ENCODE results near the gene FIGNL1.
"Not testable (repeated sequence)": the region's sequence is repeated elsewhere in the genome, so short reads cannot be mapped to it uniquely, and the experiment has no call there.

FIGNL1 gene

GRCh38 chr7:50471970-50472369 is 21.8 kb upstream of the FIGNL1 start:
- no peak for DNase-seq (ENCODE audit: low spot score)

- no peak for DNase-seq (ENCODE audit: low spot score)
These were observed 20.4 kb upstream of the FIGNL1 start for GRCh38 chr7:50470250-50471163.

DNA sequence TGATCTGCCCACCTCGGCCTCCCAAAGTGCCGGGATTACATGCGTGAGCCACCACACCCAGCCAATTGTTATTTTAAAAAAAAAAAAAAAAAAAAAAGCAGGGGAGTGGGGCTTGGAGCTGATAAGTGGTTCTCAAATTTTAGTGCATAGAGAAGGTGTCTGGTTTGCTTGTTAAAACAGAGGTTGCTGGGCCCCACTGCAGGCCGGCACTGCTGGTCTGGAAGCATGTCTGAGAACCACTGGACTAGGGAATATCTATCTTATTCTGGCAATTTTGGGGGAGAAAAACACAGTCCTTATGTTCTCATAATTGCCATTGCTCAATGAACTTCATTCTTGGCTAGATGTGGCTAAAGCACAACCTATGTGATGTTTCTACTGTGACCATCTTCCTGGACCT is 19.0 kb upstream of the FIGNL1 start:
- DNase-seq (ENCODE audit: low spot score): no peak

DNA sequence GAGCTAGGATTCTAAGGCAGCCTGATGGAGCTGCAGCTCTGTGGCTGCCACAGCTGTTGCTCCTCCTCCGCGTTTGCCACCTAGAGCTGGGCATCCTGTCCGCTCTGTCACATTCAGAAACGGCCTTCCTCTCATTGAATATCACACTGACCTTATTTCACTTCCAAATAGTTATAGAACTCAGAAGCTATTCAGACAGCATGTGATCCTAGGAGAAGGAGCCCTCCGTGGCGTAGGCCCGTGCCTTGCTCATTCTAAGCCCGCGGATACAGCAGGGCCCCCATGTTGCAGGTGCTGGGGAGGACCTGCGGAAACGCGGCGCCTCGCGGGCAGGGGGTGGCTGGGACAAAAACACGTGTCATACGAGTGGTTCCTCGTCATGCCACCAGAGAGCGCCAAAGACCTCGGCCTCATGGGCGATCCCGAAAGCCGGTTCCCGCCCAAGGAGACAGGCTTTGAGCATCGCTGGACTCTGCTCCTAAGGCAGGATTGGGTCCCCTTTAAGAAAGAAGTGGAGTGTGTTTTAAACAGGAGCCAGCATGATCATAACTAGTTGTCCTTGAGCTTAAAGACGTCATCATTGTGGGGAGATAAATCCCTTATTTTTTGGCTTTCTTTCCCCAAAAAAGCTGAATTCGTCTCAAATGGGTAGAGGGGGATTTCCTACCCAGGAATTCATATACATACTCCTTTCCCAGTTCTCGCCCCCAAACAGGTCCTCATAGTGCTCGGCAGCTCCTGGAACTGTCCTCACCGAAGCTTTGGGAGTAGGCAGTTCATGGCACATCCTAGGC is 17.9 kb upstream of the FIGNL1 start:
- peak; percentile 67 for DNase-seq (ENCODE audit: low spot score)

DNA sequence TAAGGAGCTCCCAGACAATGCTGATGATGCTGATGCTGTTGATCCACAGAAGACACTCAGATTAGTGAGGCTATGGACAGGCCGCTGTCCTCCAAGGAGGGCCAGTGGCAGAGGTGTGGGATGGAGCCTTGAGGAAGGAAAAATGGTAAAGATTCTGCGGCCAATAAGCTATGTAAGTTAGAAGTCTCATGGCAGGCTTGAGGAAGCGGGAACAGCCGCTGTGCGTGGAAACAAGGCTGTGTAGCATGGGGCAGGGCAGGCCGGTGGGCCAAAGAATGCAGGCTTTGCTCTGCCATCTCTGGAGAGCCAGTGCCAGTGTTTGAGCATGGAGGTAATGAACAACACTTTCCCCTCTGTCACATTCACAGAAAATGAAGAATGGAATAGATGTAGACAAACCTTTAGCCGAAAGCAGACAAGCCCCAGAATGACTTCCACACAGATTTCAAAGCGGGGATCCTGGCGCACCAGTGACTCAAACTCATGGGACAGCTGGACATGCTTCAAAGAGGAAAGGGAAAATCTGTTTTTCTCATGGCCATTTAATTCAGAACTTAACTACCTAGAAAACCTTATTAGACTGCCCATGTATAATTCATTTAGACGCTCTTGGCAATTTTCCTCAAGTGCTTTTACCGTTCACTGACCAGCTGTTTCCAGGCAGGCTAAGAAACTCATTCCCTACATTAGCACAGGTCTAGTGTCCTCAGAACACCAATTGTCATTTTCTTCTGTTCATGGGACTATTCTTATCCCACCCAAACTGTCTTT is 16.9 kb upstream of the FIGNL1 start:
- no peak for DNase-seq (ENCODE audit: low spot score)

- DNase-seq (ENCODE audit: low spot score): no peak
These were observed 12.9 kb upstream of the FIGNL1 start for GRCh38 chr7:50463035-50463434.

- DNase-seq (ENCODE audit: low spot score): no peak
These were observed 12.2 kb upstream of the FIGNL1 start for GRCh38 chr7:50462361-50462760.

- DNase-seq (ENCODE audit: low spot score): no peak
These were observed 11.5 kb upstream of the FIGNL1 start for GRCh38 chr7:50461695-50462094.

DNA sequence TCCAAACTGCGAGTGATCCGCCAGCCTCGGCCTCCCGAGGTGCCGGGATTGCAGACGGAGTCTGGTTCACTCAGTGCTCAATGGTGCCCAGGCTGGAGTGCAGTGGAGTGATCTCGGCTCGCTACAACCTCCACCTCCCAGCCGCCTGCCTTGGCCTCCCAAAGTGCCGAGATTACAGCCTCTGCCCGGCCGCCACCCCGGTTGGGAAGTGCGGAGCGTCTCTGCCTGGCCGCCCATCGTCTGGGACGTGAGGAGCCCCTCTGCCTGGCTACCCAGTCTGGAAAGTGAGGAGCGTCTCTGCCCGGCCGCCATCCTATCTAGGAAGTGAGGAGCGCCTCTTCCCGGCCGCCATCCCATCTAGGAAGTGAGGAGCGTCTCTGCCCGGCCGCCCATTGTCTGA is 9.0 kb upstream of the FIGNL1 start:
- not testable (repeated sequence) for DNase-seq (ENCODE audit: low spot score)

- not testable (repeated sequence) for DNase-seq (ENCODE audit: low spot score)
These were observed 8.5 kb upstream of the FIGNL1 start for GRCh38 chr7:50458651-50459050.

DNA sequence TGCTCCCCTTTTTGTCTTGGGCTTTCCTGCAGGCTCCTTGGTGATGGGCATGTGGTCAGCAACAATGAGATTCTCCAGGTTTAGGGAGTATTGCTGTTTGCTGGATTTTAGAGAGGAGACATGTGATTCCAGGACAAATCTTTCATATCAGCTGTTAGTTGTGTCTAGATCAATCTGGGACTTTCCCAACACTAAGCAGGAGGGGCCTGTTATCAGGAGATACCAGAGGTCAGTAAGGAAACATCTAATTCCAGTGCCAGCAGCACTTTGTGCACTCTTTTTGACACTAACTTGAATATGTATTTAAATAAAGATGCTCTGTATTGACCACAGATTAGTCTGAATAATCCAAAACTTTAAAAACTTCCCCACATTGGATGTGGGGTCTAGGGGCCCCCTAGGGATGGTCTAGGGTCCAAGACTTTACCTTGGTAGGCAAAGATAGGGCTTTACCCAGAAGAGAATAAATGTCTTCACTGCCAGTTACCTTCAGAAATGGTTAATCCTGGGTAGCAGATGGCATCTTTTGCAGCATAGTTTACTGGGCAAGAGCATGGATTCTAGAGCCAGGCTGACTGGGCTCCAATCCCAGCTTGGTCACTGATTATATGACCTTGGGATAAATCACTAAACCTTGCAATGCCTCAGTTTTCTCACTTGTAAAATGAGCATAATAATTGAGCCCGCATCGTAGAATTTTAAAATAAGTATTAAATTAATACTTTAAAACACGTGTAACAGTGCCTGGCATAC is 6.4 kb upstream of the FIGNL1 start:
- no peak for DNase-seq (ENCODE audit: low spot score)

DNA sequence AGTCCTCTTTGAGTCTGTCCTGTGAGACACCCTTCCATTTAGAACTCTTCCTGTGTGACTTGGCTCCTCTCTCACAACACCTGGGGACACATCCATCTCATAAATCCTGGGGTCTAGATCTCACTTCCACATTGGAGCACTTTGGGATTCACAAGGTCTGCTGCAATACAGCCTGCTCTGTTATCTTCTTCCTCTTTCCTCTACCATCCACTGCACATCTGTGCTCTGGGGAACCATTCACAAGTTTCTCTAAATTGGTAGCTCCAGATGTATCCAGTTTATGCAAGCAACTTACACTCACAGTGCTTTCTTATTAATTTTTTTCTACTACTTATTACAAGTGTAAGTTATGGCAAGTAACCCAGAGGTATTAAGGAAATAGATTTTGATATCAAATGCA is 5.5 kb upstream of the FIGNL1 start:
- DNase-seq (ENCODE audit: low spot score): no peak

GRCh38 chr7:50454968-50455367 is 4.8 kb upstream of the FIGNL1 start:
- DNase-seq (ENCODE audit: low spot score): no peak

- no peak for DNase-seq (ENCODE audit: low spot score)
These were observed 461 bp upstream of the FIGNL1 start for GRCh38 chr7:50450590-50451032.

DNA sequence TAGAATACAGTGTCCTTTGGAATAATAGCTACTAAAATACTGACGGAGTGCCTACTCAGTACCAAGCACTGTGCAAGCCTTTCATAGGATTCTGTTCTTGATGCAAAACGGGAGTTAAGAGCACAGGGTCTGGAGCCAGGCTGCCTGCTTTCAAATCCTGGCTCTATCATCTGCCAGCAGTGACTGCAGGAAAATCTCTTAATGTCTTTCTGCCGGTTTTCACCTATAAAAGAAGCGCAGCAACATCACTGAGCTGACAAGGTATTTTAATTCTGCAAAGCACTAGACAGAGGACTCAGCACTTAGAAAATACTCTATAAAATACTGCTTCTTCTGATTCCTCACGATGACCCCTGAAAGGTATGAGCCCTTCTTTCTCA is 659 bp downstream of the FIGNL1 start:
- no peak for DNase-seq (ENCODE audit: low spot score)

- DNase-seq (ENCODE audit: low spot score): no peak
These were observed 1.3 kb downstream of the FIGNL1 start for GRCh38 chr7:50448823-50449222.

DNA sequence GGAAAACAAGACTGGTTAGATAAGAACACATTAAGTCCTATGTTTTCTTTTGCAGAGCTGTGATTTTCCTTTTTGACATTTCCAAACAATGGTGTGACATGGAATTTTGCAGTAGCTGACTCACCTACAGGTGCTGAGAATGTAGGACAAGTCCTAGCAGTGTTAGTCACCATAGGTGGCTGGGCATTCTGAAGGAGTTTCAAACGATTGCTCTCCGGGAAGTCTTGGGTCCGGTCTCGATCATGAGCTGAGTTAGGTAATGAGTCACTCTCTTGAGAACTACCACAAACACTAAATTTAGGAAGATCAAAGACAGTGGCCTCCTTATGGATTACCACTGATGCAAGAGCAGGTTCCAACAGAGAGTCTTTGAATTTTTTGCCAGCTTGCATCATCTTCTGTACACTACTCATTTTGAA is 3.6 kb downstream of the FIGNL1 start:
- no peak for DNase-seq (ENCODE audit: low spot score)

DNA sequence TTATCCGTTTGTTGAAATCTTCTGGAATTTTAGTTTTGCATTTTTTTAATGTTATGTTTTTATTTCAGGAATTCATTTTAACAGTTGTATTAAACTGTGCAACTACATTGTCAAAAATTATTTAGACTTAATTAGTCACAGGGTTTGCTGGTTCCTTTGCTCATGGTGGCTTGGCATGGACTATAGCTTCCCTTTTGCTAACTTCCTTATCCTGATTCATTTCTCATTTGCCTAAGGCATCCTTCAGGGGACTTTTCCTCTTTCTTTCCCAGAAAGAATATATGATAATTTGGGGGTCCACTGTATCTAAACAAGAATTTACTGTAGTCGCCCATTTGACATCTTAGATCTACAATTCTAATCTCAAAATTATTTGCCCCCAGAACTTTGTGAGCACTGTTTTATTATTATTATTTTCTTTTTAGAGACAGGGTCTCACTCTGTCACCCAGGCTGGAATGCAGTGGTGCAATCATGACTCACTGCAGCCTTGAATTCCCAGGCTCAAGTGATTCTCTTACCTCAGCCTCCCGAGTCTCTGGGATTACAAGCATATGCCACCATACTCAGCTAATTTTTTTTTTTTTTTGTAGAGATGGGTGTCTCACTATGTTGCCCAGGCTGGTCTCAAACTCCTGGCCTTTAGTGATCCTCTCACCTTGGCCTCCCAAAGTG is 13.9 kb downstream of the FIGNL1 start:
- DNase-seq (ENCODE audit: low spot score): no peak

- DNase-seq (ENCODE audit: low spot score): no peak
These were observed 18.3 kb downstream of the FIGNL1 start for GRCh38 chr7:50431722-50432305.

DNA sequence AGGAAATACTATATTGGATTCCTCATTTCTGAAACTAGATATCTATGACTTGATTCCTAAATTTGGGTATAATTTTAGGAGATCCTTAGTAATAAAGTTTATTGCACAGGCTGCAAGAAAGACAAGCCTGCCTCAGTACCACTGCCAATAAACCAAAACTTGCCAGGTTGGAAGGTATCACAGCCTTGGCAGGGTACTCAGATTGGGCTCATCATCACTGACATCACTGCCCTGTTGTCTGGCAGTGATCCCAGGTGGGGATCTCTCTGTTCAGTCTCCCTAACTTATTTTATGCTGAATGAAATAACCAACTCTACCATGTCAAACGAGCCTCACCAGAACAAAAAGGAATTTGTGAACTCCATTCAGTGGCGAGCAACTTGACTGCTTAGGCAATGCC is 18.8 kb downstream of the FIGNL1 start:
- no peak for DNase-seq (ENCODE audit: low spot score)

DNA sequence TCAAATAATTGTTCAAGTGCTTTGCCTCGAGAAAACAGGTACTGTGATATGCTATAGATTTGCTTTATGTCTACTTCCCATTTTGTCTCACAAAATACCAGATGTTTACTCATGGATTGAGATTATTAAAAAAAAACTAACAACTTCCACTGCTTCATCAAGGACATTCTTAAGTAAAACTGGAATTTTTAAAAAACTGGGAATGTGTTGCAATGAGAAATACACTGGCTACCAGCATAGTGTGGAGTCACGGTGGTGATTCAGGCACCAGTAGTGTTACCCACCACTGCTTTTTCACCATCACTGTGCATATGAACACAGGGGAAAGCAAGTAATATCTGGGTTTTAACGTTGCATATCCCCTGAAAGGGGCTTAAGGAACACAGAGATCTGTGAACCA is 21.2 kb downstream of the FIGNL1 start:
- no peak for DNase-seq (ENCODE audit: low spot score)

Data from pons (tissue), 1 donor.